ENCODE measurements around the gene FNDC5. TPM values are rescaled to one million over a fixed set of nuclear protein-coding genes. Genes with fewer than 3 reads are reported as not detected.

The FNDC5 gene
- total and polyA plus RNA-seq, 2 donors from 2014 or later = 0.35 to 4.2 TPM

- DNase-seq (peak in 1 of 5 donors; percentile 18), FAIRE-seq (no peak)
- Histone ChIP-seq H3K36me3 (ENCODE audit: control insufficient read depth in 2 of 3, insufficient read depth in 3 of 3, low read length in 3 of 3) (no peaks in the 10 kb centered on the region), H3K9me3 (ENCODE audit: control insufficient read depth in 2 of 3, insufficient read depth in 1 of 3, low read length in 3 of 3) (no peaks in the 10 kb centered on the region), H3K27ac (ENCODE audit: low read depth in 2 of 2, low read length in 2 of 2) (no peak overlapping the region), H3K4me1 (ENCODE audit: control insufficient read depth in 2 of 3, insufficient read depth in 2 of 3, low read depth in 1 of 3, low read length in 3 of 3) (no peaks in the 10 kb centered on the region), H3K9ac (ENCODE audit: low read length in 3 of 3) (no peak overlapping the region), H3K27me3 (ENCODE audit: control insufficient read depth, insufficient read depth, low read length) (peaks cover 7% of the 10 kb centered on the region), H3K4me3 (ENCODE audit: low read length in 3 of 3) (no peak overlapping the region)
- intact Hi-C loops (cut with DNase I) = no loop called here
- TF ChIP-seq, protein P1, sequence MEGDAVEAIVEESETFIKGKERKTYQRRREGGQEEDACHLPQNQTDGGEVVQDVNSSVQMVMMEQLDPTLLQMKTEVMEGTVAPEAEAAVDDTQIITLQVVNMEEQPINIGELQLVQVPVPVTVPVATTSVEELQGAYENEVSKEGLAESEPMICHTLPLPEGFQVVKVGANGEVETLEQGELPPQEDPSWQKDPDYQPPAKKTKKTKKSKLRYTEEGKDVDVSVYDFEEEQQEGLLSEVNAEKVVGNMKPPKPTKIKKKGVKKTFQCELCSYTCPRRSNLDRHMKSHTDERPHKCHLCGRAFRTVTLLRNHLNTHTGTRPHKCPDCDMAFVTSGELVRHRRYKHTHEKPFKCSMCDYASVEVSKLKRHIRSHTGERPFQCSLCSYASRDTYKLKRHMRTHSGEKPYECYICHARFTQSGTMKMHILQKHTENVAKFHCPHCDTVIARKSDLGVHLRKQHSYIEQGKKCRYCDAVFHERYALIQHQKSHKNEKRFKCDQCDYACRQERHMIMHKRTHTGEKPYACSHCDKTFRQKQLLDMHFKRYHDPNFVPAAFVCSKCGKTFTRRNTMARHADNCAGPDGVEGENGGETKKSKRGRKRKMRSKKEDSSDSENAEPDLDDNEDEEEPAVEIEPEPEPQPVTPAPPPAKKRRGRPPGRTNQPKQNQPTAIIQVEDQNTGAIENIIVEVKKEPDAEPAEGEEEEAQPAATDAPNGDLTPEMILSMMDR (IDR thresholded peaks at IDR 0.05; ENCODE audit: borderline replicate concordance, extremely low read depth, insufficient read depth) = no peak
These were observed 14.9 kb upstream of the FNDC5 start for GRCh38 chr1:32885676-32886003.

GRCh38 chr1:32884726-32885125 is 14.0 kb upstream of the FNDC5 start:
- no peak for FAIRE-seq
- TF ChIP-seq, protein P1 (IDR thresholded peaks at IDR 0.05; ENCODE audit: borderline replicate concordance, extremely low read depth, insufficient read depth) = no peak
- Histone ChIP-seq H3K4me1 (ENCODE audit: control insufficient read depth in 2 of 3, insufficient read depth in 2 of 3, low read depth in 1 of 3, low read length in 3 of 3) (no peaks in the 10 kb centered on the region), H3K9me3 (ENCODE audit: control insufficient read depth in 2 of 3, insufficient read depth in 1 of 3, low read length in 3 of 3) (no peaks in the 10 kb centered on the region), H3K27me3 (ENCODE audit: control insufficient read depth, insufficient read depth, low read length) (peaks cover 7% of the 10 kb centered on the region), H3K4me3 (ENCODE audit: low read length in 3 of 3) (no peak overlapping the region), H3K36me3 (ENCODE audit: control insufficient read depth in 2 of 3, insufficient read depth in 3 of 3, low read length in 3 of 3) (no peaks in the 10 kb centered on the region), H3K27ac (ENCODE audit: low read depth in 2 of 2, low read length in 2 of 2) (no peak overlapping the region), H3K9ac (ENCODE audit: low read length in 3 of 3) (no peak overlapping the region)
- DNase-seq = no peak
- intact Hi-C loops (cut with DNase I) = no loop called here

DNA sequence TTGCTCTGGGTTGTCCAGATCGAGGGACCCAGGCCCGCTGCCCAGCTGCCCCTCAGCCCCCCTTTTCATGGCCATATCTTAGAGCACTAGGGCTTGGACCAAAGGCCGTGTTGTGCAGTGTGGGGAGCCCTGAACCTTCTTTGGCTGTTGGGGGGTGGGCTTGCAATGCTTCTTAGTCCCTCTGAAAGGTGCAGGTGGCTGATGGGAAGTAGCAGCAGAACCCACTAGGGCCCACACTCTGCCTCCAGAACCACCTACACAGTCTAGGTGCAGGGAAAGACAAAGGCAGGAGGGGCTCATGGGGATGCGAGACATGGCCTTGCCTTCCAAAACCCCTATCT is 13.3 kb upstream of the FNDC5 start:
- H3K27me3 ChIP-seq (ENCODE audit: control insufficient read depth, insufficient read depth, low read length) = peaks cover 7% of the 10 kb centered on the region
- no peak overlapping the region for H3K9ac ChIP-seq (ENCODE audit: low read length in 3 of 3)
- no peak overlapping the region for H3K4me3 ChIP-seq (ENCODE audit: low read length in 3 of 3)
- TF ChIP-seq, protein P1 (IDR thresholded peaks at IDR 0.05; ENCODE audit: borderline replicate concordance, extremely low read depth, insufficient read depth) = no peak
- DNase-seq (no peak), FAIRE-seq (no peak)
- no peaks in the 10 kb centered on the region for H3K9me3 ChIP-seq (ENCODE audit: control insufficient read depth in 2 of 3, insufficient read depth in 1 of 3, low read length in 3 of 3)
- intact Hi-C loops (cut with DNase I) = no loop called here
- no peak overlapping the region for H3K27ac ChIP-seq (ENCODE audit: low read depth in 2 of 2, low read length in 2 of 2)
- no peaks in the 10 kb centered on the region for H3K4me1 ChIP-seq (ENCODE audit: control insufficient read depth in 2 of 3, insufficient read depth in 2 of 3, low read depth in 1 of 3, low read length in 3 of 3)
- no peaks in the 10 kb centered on the region for H3K36me3 ChIP-seq (ENCODE audit: control insufficient read depth in 2 of 3, insufficient read depth in 3 of 3, low read length in 3 of 3)

DNA sequence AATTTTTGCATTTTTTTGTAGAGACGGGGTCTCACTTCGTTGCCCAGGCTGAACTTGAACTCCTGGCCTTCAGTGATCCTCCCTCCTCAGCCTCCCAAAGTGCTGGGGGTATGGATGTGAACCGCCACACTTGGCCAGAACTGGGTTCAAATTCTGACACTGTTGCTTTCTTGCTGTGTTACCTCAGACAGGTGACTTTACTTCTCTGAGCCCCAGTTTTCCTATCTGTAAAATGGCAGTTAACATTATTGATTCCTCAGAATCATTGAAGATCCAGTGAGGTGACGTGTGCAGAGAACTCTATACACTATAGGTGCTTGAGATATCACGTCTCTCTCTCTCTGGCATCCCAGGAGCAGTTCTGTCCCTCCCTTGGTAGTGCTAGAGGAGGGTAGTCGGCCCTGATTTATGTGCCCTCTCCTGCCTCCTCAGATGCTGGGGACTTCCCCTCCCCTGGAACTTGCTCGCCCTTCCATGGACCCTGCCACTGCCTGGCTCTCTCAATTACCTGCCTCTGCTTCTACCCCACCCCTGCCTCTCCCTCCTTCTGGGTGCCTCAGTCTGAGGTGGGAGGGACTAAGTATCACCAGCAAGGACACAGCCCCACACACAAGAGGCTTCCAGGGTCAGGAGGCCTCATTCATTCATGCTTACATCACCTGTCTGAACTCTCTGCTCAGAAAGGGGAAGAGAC is 12.8 kb upstream of the FNDC5 start:
- Histone ChIP-seq H3K9ac (ENCODE audit: low read length in 3 of 3) (no peak overlapping the region), H3K9me3 (ENCODE audit: control insufficient read depth in 2 of 3, insufficient read depth in 1 of 3, low read length in 3 of 3) (no peaks in the 10 kb centered on the region), H3K4me1 (ENCODE audit: control insufficient read depth in 2 of 3, insufficient read depth in 2 of 3, low read depth in 1 of 3, low read length in 3 of 3) (no peaks in the 10 kb centered on the region), H3K36me3 (ENCODE audit: control insufficient read depth in 2 of 3, insufficient read depth in 3 of 3, low read length in 3 of 3) (no peaks in the 10 kb centered on the region), H3K27ac (ENCODE audit: low read depth in 2 of 2, low read length in 2 of 2) (no peak overlapping the region), H3K4me3 (ENCODE audit: low read length in 3 of 3) (no peak overlapping the region), H3K27me3 (ENCODE audit: control insufficient read depth, insufficient read depth, low read length) (peaks cover 7% of the 10 kb centered on the region)
- TF ChIP-seq, protein P1 (IDR thresholded peaks at IDR 0.05; ENCODE audit: borderline replicate concordance, extremely low read depth, insufficient read depth) = no peak
- DNase-seq (no peak), FAIRE-seq (no peak)
- intact Hi-C loops (cut with DNase I) = no loop called here
